T-helper 1 cell (primary cell): ENCODE measurements around the gene TOX4.

Experiments used
- DNase-seq, 5 donors: peaks; one replicate each; pipeline ENCODE4 v3.0.0-alpha.2; 2012 to 2020

TOX4 gene

GRCh38 chr14:21503376-21503775, 26.4 kb downstream of the TOX4 start:
- no peak for DNase-seq

GRCh38 chr14:21505012-21505553, 28.1 kb downstream of the TOX4 start:
- DNase-seq, result peak in 1 of 5 donors; percentile 41

GRCh38 chr14:21506557-21506956, 29.6 kb downstream of the TOX4 start:
- no peak for DNase-seq

GRCh38 chr14:21509432-21510143, 32.6 kb downstream of the TOX4 start:
- no peak for DNase-seq

GRCh38 chr14:21510735-21511657, 34.0 kb downstream of the TOX4 start, which contains the start of gene METTL3:
Gene METTL3, minus strand, starts transcription at chr14:21511340. Its CDS starts 117 bp downstream, at chr14:21511223.
- peak; percentile 84 to 96 (median 92) for DNase-seq

GRCh38 chr14:21514341-21514740, 37.3 kb downstream of the TOX4 start:
- no peak for DNase-seq

- no peak for DNase-seq
These were observed 41.7 kb downstream of the TOX4 start for GRCh38 chr14:21518725-21519124.

GRCh38 chr14:21520767-21521166, 43.8 kb downstream of the TOX4 start:
- DNase-seq, result no peak

GRCh38 chr14:21521501-21521900, 44.5 kb downstream of the TOX4 start:
- DNase-seq, result no peak

GRCh38 chr14:21523203-21523602, 46.2 kb downstream of the TOX4 start:
- no peak for DNase-seq

- DNase-seq, result no peak
These were observed 47.8 kb downstream of the TOX4 start for GRCh38 chr14:21524575-21525490.

- no peak for DNase-seq
These were observed 48.6 kb downstream of the TOX4 start for GRCh38 chr14:21525571-21525961.

GRCh38 chr14:21525962-21526671, 49.1 kb downstream of the TOX4 start, which contains the start of gene SALL2:
Gene SALL2, minus strand, starts transcription at chr14:21526346. Its CDS starts 219 bp downstream, at chr14:21526127.
- DNase-seq, result peak; percentile 32 to 60 (median 54)

GRCh38 chr14:21526672-21527317, 49.8 kb downstream of the TOX4 start:
- no peak for DNase-seq

GRCh38 chr14:21527318-21527679, 50.3 kb downstream of the TOX4 start:
- no peak for DNase-seq

- DNase-seq, result no peak
These were observed 51.7 kb downstream of the TOX4 start for GRCh38 chr14:21528381-21529348.

- DNase-seq, result no peak
These were observed 52.5 kb downstream of the TOX4 start for GRCh38 chr14:21529515-21529914.

GRCh38 chr14:21533294-21533693, 56.3 kb downstream of the TOX4 start:
- DNase-seq, result no peak

- no peak for DNase-seq
These were observed 57.6 kb downstream of the TOX4 start for GRCh38 chr14:21534576-21534975.
